ENCODE results near the gene ICAM1.

Gene ICAM1

GRCh38 chr19:10327793-10328192 is 56.9 kb downstream of the ICAM1 start:
- no peak for TF ChIP-seq CTCF (conservative IDR thresholded peaks at IDR 0.05; ENCODE audit: control insufficient read depth, insufficient read depth, low read depth, low read length)

GRCh38 chr19:10328558-10329429 is 57.9 kb downstream of the ICAM1 start:
- H3K4me3 ChIP-seq (ENCODE audit: control insufficient read depth, low read depth, low read length), result no peak overlapping the region
- no peak for TF ChIP-seq CTCF (conservative IDR thresholded peaks at IDR 0.05; ENCODE audit: control insufficient read depth, insufficient read depth, low read depth, low read length)
- no peak for DNase-seq (ENCODE audit: low read depth)

More at GRCh38 chr19:10327793-10328192, 56.9 kb downstream of the ICAM1 start:
- H3K4me3 ChIP-seq (ENCODE audit: control insufficient read depth, low read depth, low read length), result no peak overlapping the region
- DNase-seq (ENCODE audit: low read depth), result no peak

GRCh38 chr19:10329555-10329954 is 58.6 kb downstream of the ICAM1 start:
- TF ChIP-seq CTCF (conservative IDR thresholded peaks at IDR 0.05; ENCODE audit: control insufficient read depth, insufficient read depth, low read depth, low read length), result no peak
- no peak overlapping the region for H3K4me3 ChIP-seq (ENCODE audit: control insufficient read depth, low read depth, low read length)
- no peak for DNase-seq (ENCODE audit: low read depth)

- peak overlapping the region; percentile 88 for H3K4me3 ChIP-seq (ENCODE audit: control insufficient read depth, low read depth, low read length)
- no peak for DNase-seq (ENCODE audit: low read depth)
- no peak for TF ChIP-seq CTCF (conservative IDR thresholded peaks at IDR 0.05; ENCODE audit: control insufficient read depth, insufficient read depth, low read depth, low read length)
These were observed 61.4 kb downstream of the ICAM1 start for GRCh38 chr19:10332158-10332964.

GRCh38 chr19:10332965-10333757 is 62.2 kb downstream of the ICAM1 start, which contains the start of gene RAVER1:
Gene RAVER1 (minus strand): TSS chr19:10333529. CDS start chr19:10333507, 22 bp downstream.
- DNase-seq (ENCODE audit: low read depth), result peak; percentile 96
- peak within 1 kb of the TSS; percentile 88 for H3K4me3 ChIP-seq (ENCODE audit: control insufficient read depth, low read depth, low read length)
- TF ChIP-seq CTCF (conservative IDR thresholded peaks at IDR 0.05; ENCODE audit: control insufficient read depth, insufficient read depth, low read depth, low read length), result no peak
